ENCODE data around the gene UTS2R.
"Not testable (repeated sequence)": the region's sequence is repeated elsewhere in the genome, so short reads cannot be mapped to it uniquely, and the experiment has no call there.

The UTS2R gene

DNA sequence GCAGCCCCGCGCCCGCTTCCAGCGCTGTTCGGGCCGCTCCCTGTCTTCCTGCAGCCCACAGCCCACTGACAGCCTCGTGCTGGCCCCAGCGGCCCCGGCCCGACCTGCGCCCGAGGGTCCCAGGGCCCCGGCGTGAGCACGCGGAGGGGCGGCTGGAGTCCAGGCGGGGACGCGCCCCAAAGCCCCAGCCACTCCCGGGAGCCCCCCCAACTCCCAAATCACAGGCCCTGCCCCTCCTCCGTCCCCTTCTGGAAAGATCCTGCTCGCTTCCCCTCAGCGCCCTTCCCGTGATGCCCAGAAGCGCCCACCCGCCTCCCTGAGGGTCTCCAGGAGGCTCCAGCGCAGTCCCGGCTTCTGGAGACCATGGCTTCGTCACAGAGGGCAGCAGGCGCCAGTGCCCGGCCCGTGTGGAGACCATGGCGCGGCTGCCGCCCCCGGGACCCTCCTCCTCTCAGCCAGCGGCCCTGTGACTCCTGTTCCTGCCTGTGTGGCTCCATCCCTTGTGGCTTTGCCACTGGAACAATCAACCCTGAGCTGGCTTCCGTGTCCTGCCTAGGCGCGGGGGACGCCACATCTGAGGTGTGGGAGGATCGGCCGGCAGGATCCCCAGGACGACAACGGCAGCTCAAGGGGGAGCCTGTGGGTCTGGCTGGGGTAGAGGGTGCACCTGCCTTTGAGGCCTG, 3.9 kb downstream of the UTS2R start:
- no peak for DNase-seq (ENCODE audit: low read depth in 2 of 2)

DNA sequence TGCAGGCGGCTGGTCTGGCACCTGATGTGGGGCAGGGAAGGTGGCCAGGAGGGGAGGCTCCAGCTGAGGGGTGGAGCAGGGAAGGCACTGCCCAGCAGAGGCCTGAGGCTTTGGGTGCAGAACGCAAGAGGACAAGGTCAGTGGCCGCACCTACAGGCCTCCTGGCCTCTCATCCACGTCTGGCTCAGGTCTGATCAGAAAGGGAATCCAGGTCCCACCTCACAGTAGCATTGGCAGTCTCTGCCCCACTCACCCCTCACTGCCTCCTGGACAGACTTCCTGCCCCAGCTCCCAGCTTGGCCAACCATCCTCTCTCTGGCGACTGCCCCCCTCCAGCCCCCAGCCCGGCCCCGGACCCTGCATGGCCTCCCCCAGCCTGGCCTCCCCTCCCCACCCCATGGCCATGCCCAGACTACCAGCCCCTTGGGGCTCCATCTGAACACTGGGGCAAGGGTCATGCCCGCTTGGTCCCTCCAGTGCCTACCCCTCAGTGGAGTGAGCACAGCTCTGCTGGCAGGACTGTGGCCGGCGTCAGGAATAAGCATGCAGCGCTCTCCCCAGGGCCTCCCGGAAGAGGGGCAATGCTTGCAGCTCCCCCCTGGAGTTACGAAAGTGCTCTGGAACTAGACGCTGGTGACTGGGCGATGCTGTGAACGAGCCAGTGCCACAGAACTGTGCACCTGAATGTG, 4.6 kb downstream of the UTS2R start:
- no peak for DNase-seq (ENCODE audit: low read depth in 2 of 2)

DNA sequence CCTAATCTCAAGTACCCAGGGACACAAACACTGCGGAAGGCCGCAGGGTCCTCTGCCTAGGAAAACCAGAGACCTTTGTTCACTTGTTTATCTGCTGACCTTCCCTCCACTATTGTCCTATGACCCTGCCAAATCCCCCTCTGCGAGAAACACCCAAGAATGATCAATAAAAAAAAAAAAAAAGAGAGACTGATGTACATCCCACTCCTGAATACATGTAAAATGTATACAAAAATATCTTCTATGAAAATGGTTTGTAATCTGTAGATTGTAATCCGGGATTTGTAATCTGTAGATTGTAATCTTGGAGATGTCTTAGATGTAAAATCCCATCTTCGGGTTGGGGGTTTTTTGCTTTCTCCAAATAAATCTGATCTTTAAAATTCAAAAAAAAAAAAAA, 5.7 kb downstream of the UTS2R start:
- DNase-seq (ENCODE audit: low read depth in 2 of 2), result not testable (repeated sequence)

DNA sequence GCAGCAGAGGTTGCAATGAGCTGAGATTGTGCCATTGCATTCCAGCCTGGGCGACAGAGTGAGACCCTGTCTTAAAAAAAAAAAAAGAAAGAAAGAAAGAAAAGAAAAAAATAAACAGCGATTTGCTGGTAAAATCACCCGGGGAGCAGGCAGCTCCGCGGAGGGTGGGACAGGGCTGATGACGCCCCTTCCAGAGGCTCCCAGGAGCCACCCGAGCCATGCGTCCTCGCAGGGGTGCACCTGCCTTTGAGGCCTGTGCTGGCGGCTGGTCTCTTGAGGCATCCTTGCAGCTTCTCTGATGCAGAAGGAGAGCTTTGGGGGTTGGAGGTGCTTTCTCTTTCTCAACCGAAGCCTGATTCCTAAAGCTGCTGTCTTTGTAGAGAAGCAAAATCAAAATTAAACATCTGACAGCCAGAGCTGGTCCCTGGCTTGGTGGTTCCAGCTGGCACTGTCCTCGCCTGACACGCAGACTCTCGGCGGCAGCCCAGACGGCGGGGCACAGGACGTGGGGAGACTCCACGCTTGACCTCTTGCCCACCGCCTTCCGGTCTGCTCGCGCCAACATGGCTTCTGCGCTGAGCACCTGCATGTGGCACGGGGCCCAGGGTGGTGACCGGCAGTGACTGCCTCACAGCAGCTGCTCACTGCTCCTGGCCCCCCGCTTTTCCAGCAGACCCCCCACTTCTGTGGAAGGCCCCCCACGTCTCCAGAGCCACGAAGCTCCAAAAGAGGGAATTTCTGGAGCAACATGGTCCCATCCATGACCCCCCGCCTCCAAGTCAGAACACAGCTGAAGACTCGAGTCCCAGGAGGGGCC, 6.6 kb downstream of the UTS2R start:
- DNase-seq (ENCODE audit: low read depth in 2 of 2), result no peak

DNA sequence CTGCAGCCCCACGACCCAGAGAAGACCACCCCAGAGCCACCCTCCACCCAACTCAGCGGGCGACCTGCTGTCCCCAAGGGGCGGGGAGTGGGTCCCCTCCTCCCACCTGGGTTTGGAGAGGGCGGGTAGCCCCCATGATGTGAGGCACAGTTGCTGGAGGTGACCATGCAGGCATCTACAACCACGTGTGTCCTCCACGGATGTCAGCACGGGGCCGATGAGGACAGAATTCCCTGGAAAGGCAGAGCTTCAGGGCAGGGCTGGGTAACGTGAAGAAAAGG, 7.1 kb downstream of the UTS2R start:
- DNase-seq (ENCODE audit: low read depth in 2 of 2), result no peak

DNA sequence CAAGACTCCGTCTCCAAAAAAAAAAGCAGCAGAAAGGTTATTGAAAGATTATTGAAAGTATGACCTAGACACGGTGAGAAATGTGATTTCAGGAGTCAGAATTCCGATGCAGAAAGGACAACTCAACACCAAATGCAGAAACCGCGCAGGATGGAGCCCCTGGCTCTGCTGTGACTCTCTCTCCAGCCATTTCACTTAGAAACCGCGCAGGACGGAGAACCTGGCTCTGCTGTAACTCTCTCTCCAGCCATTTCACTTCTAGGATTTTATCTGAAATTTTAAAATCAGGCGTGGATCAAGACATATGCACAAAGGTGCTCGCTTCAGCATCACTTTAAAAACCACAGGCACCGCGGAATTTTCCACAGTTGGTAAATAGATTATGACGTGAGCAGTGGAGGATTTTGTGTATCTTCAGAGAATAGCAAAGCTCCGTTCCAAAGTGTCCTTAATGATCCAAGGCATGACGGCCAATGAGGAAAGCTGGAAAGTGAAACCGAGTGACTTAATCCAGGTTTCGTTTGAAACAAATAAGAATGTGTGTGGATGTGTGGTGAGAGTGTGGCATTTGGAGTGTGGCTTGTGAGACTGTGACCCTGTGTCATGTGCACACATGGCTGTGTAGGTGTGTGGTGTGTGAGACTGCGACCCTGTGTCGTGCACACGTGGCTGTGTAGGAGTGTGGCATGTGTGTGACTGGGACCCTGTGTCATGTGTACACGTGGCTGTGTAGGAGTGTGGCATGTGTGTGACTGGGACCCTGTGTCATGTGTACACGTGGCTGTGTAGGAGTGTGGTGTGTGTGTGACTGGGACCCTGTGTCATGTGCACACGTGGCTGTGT, 9.5 kb downstream of the UTS2R start:
- no peak for DNase-seq (ENCODE audit: low read depth in 2 of 2)

DNA sequence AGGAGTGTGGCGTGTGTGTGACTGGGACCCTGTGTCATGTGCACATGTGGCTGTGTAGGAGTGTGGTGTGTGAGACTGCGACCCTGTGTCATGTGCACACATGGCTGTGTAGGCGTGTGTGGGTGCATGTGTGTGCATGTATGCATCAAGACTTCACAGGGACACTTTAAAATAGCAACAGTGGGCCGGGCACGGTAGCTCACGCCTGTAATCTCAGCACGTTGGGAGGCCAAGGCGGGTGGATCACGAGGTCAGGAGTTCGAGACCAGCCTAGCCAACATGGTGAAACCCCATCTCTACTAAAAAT, 10.1 kb downstream of the UTS2R start:
- not testable (repeated sequence) for DNase-seq (ENCODE audit: low read depth in 2 of 2)

DNA sequence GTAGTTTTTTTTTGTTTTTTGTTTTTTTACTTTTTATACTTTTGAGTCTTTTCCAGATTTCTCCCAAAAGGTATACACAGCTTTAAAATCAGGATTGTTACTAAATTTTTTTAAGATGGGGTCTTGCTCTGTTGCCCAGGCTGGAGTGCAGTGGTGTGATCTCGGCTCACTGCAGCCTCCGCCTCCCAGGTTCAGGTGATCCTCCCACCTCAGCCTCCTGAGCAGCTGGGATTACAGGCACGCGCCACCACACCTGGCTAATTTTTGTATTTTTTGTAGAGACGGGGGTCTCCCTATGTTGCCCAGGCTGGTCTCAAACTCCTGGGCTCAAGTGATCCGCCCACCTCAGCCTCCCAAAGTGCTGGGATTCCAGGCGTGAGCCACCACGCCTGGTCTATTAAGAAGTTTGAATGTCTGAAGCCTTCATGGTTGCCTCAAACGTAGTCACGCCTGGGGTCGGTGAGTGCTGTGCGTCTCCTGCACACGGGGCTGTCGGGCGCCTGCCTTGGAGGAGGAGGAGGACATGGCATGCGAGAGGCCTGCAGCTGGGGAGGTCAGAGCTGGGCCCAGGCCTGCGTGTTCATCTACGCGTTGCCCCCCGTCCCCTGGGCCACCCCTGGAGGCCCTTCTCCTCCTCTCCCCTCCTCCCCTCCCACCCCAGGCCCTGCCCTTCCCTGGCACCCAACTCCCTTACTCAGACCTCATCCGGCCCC, 10.8 kb downstream of the UTS2R start:
- not testable (repeated sequence) for DNase-seq (ENCODE audit: low read depth in 2 of 2)

DNA sequence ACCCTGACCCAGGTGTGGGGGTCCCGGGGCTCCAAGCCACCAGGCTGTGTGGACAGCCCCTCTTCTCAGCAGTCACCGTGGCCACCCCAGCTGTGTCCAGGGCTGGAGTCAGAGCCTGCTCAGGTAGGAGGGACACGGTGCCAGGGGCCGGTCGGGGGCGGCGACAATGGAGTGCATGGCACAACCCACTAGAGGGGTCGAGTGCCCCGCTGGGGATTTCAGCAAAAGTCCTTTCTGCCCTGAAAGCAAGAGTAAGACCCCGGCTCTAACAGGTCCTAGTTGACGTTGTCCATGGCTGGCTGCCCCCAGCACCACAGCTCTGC, 11.3 kb downstream of the UTS2R start:
- DNase-seq (ENCODE audit: low read depth in 2 of 2), result no peak

DNA sequence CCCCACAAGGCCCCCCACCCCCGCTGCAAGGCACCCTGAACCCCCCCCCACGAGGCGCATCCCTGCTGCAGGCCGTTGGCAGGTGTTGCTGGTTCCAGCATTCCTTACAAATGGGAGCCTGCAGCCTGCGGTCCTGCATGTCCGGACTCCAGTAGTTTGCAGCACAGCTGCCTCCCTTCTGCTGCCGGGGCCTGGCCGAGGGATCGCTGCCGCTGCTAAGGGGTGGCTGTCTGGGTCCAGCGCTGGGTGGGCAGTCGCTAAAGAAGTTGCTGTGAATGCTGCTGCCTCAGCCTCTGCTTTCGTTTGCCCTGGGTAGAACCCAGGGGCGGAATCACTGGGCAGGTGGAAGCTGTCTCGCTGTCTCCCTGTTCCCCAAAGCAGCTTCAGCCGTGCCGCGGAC, 11.8 kb downstream of the UTS2R start:
- DNase-seq (ENCODE audit: low read depth in 2 of 2), result no peak

DNA sequence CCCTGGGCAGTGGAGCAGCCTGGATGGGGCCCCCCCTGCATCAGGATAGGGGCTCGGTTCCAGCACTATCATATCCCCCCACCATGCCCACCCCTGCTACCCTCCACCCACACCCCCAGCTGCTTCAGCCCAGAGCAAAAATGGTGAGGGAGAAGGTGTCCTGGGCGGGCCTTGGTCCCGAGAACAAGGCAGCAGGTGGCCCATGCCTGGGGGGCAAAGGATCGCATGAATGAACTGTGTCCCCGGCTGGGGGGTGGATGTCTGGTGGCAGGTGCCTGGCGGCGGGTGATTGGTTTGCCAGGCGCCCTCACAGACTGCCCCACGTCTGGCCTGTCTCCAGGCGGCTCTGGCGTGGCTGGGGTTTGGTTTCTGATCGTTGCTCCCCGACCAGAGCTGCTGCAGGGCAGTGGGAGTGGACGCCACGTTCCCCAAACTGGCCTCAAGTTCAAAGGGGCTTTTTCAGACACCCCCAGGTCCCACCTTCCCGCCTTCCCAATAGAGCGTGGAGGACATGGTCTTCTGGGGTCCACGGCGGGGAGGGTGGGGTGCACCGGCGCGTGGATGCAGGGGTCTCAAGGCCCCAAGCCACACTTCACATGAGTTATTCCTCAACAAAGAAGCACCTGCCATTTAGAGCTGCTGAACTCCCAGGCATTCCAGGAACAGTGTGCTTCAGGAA, 12.6 kb downstream of the UTS2R start:
- no peak for DNase-seq (ENCODE audit: low read depth in 2 of 2)

DNA sequence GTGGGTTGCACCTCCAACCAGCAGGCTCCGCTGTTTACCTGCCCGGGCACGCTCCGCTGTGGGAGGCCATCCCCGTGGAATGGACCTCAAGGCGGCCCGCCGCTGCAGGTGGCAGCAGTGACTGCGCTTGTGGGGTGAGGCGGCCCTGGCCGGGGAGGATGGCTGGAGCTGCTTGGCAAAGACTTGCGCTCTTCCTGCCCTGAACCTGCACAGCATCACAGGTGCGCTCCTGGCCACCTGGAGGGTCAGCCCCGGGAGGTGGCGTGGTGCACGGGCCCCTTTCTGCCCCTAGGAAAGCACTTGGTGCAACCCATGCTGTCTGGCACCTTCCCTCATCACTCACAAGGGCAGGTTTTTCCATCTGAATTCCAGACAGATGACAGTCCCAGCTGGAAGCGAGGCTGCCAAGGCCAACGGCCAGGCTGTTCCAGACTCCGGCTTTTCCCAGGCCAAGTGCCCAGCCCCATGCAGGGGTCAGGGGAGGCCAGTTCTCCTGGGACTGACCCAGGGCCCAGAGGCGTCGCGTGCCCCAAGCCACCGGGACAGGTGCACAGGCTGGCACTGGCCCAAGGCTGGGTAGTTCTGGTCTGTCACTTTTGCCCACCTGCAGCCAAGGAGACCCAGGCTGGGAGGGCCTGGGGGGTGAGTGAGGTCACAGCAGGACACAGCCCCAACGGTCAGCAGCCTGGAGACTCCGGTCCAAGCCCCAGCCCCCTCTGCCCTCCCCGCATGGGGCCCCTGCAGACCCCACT, 13.3 kb downstream of the UTS2R start:
- no peak for DNase-seq (ENCODE audit: low read depth in 2 of 2)

DNA sequence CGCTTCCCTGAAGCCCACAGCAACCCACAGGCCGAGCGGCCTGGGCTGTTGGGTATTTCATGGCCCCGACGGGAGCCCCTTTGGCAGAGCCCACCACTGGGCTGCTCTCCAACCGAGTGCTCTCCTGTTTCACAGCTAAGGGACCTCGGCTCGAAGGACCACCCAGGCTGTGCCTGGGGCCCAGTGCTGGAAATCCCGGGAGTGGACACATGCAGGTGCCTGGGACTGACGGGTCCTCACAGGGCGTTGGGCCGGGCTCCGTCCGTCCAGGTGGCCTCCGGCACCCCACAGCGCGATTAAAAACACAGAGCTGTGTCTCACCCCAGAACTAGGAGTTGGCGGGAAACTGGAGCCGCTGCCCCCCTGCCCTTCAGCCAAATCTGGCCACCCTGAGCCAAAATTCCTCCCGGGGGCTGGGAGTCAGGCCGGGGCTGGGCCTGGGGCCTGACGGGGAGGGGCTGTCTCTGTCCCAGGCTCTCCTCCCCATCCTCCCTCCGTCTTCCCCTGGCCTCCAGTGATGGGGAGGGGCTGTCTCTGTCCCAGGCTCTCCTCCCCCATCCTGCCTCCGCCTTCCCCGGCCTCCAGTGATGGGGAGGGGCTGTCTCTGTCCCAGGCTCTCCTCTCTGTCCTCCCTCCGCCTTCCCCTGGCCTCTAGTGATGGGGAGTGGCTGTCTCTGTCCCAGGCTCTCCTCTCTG, 14.1 kb downstream of the UTS2R start:
- no peak for DNase-seq (ENCODE audit: low read depth in 2 of 2)

DNA sequence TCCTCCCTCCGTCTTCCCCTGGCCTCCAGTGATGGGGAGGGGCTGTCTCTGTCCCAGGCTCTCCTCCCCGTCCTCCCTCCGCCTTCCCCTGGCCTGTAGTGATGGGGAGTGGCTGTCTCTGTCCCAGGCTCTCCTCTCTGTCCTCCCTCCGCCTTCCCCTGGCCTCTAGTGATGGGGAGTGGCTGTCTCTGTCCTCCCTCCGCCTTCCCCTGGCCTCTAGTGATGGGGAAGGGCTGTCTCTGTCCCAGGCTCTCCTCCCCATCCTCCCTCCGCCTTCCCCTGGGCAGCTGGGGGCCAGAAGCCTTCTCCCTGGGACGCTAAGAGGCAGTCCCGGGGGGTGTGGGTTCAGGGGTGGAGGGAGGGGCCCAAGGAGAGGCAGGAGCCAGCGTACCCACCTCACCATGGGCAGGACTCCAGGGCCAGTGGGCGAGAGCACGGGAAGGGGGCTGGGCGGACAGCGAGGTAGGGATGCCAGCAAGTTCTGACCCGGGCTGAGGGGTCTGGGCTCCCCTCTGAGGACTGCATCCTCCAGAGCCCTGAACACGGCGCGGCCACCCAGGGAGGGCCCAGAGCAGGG, 14.8 kb downstream of the UTS2R start:
- DNase-seq (ENCODE audit: low read depth in 2 of 2), result no peak

DNA sequence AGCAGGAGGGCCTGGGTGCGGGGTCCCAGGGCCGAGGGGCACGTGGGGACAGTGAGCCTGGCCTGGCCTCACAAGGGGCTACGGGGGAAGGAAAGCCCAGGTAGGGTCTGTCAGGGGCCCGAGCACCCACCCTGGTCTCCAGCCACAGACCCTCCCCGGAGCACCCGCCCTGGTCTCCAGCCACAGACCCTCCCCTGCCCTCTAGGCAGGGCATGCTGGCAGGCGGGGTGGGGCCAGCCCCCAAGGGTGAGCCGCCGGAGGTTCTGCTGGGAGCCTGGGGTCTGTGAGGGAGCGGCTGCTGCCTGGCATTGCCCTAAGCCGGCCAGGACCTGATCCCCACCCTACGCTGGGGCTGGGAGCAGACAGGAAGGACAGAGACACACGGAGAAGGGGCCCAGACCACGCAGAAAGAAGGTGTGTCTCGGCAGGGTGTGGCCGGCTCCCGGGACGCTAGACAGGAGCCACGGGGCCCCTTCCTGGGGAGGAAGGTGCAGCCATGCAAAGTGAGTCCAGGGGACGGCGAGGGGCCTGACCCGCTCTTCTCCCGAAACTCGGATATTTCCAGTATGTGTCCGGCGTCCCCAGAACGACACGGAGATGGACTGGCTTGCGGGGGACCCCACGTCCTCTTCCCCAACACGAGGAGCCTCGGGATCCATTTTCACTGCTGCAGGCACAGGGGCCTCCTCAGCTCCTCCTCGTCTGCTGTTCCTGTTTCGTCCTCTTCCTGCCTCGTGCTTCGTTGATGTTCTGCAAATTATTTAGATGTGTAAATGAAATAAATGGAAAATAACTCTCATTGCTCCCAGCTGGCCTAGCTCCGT, 15.5 kb downstream of the UTS2R start:
- no peak for DNase-seq (ENCODE audit: low read depth in 2 of 2)

DNA sequence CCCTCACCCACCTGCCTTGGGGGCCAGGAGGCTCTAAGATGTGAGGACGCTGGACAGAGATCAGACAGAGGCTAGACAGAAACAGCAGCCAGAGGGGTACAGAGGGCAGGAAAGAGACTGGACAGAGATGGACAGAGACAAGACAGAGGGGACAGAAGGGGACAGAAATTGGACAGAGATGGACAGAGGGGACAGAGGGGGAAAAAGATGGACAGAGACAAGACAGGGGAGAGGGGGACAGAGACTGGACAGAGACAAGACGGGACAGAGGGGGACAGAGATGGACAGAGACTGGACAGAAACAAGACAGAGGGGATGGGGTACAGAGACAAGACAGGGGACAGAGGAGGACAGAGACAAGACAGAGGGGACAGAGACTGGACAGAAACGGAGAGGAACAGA, 16.1 kb downstream of the UTS2R start:
- no peak for DNase-seq (ENCODE audit: low read depth in 2 of 2)

DNA sequence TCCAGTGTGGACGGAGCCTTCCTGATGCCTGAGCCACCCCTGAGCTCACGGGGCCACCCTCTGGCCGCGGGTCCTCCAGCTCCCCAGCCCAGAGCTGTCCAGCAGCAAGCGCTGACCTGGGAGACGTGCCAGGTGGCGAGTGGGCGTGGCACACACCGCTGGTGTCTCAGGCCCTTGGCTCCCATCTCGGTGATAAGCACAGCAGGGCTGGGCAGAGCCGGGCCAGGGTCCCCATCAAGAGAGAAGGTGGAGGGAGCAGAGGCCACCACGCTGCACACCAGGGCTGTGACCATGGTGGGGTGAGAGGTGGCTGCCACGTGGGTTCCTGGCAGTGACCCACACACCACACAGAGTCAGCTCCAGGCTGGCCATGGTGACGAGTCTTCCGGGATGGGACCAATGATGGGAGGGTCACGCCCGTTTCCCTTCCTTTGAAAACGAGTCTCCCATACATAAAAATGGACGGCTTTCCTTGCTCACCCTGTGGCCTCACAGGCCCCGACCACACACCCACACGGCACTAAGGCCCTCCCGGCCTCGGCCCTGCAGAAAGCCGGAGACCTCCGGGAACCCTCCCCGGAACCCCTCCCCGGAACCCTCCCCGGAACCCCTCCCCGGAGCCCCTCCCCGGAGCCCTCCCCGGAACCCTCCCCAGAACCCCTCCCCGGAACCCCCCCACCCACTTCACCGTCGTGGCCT, 16.8 kb downstream of the UTS2R start:
- no peak for DNase-seq (ENCODE audit: low read depth in 2 of 2)

DNA sequence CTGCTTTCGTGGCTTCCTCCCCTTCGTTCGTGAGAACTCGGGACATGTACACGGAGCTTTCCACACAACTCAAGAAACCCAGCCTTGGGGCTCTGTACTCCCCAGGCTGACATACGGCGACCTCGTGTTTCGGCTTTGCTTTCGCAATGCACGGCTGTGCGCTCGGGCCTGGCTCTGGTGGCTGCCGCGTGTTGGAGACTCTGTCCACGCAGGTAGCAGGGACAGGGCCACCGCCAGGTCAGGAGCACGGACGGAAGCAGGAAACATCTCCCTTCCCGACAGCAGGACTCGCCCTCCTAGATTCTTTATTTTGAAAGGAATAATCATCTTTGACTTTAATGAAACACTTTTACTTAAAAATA, 17.3 kb downstream of the UTS2R start:
- DNase-seq (ENCODE audit: low read depth in 2 of 2), result no peak

Measured in stimulated activated CD8-positive, alpha-beta memory T cell treated with anti-CD3 and anti-CD28 coated beads, Interleukin-2, amount 100 ng/mL, for 48 hours (primary cell).